Fibroblast of lung (primary cell): ENCODE measurements around the gene LPCAT1. TPM values are rescaled to one million over a fixed set of nuclear protein-coding genes. Genes with fewer than 3 reads are reported as not detected.

Source experiments
- DNase-seq, 2 donors: peaks; one replicate each; pipeline versions ENCODE4 v3.0.0 to v3.0.0-alpha.2; 2010; ENCODE audit warnings: low read depth in 2 of 2
- H2AFZ ChIP-seq: 2 replicates; pipeline ENCODE4 v1.5.1; 2012; ENCODE audit warnings: low read length, control low read depth, inconsistent platforms
- H3K27ac ChIP-seq: 2 replicates; pipeline ENCODE4 v1.5.1; 2011; ENCODE audit warnings: low read length, control low read depth; ENCODE audit not compliant: insufficient read depth
- H3K27me3 ChIP-seq: 2 replicates; pipeline ENCODE4 v1.5.1; 2011; ENCODE audit warnings: mild to moderate bottlenecking, low read length; ENCODE audit not compliant: control insufficient read depth, insufficient read depth
- H3K36me3 ChIP-seq: 2 replicates; pipeline ENCODE4 v1.5.1; 2011; ENCODE audit warnings: low read length; ENCODE audit not compliant: control insufficient read depth, insufficient read depth
- H3K4me1 ChIP-seq: 2 replicates; pipeline ENCODE4 v1.5.1; 2011; ENCODE audit warnings: low read length; ENCODE audit not compliant: control insufficient read depth, insufficient read depth; ENCODE audit errors: extremely low read depth
- H3K4me2 ChIP-seq: 2 replicates; pipeline ENCODE4 v1.5.1; 2011; ENCODE audit warnings: low read length, control low read depth; ENCODE audit not compliant: insufficient read depth; ENCODE audit errors: extremely low read depth
- H3K4me3 ChIP-seq, 4 experiments: fragments of 200-600 bp in 1 of 4; sonication (generic) in 1 of 4; replicated peaks in 1 of 4; 2 replicates each; pipeline ENCODE4 v1.5.1; 2011 to 2016; ENCODE audit warnings: low read length in 4 of 4, low read depth in 3 of 4, mild to moderate bottlenecking in 3 of 4, control low read depth in 2 of 4, inconsistent platforms in 1 of 4, mixed read lengths in 1 of 4; ENCODE audit not compliant: insufficient read depth in 1 of 4; ENCODE audit errors: control extremely low read depth in 1 of 4
- H3K79me2 ChIP-seq: 2 replicates; pipeline ENCODE4 v1.5.1; 2012; ENCODE audit warnings: mild to moderate bottlenecking, low read length, inconsistent platforms; ENCODE audit not compliant: control insufficient read depth, insufficient read depth
- H3K9ac ChIP-seq: 2 replicates; pipeline ENCODE4 v1.5.1; 2011; ENCODE audit warnings: mild to moderate bottlenecking, low read length, control low read depth; ENCODE audit not compliant: insufficient read depth
- H3K9me3 ChIP-seq: 2 replicates; pipeline ENCODE4 v1.5.1; 2012; ENCODE audit warnings: low read depth, low read length; ENCODE audit not compliant: control insufficient read depth, insufficient read depth
- H4K20me1 ChIP-seq: 2 replicates; pipeline ENCODE4 v1.5.1; 2011; ENCODE audit warnings: low read length; ENCODE audit not compliant: control insufficient read depth, insufficient read depth; ENCODE audit errors: extremely low read depth
- CTCF ChIP-seq, 2 donors: IDR thresholded peaks in 1 of 2; conservative IDR thresholded peaks in 1 of 2; 1 replicate in 1 of 2; 2 replicates in 1 of 2; pipeline ENCODE4 v1.5.1; 2011 to 2012; ENCODE audit warnings: low read length in 2 of 2, control low read depth in 1 of 2, inconsistent platforms in 1 of 2, low read depth in 1 of 2, mild to moderate bottlenecking in 1 of 2
- EZH2 ChIP-seq: IDR thresholded peaks from 2 replicates; pipeline ENCODE4 v1.5.1; 2012; ENCODE audit warnings: low read length, control low read depth, mild to moderate bottlenecking; ENCODE audit errors: missing control alignments
- polyA plus RNA-seq, 2 donors: library from polyadenylated mRNA; depleted of rRNA in 1 of 2; stranded (reverse) in 1 of 2; unstranded in 1 of 2; fragments of >200 nt; gene quantifications; 2 replicates each; pipeline ENCODE4 v1.2.1, GENCODE V29; 2011 to 2012; ENCODE audit warnings: missing spikeins in 1 of 2
- total RNA-seq: library from RNA; depleted of rRNA; stranded (reverse); fragments of >200 nt; gene quantifications from 2 replicates; pipeline ENCODE4 v1.2.1, GENCODE V29; 2014

The LPCAT1 gene
- total and polyA plus RNA-seq, 2 donors (not counting 1 experiment from before 2014, with no cell fraction given), result 50.8 to 65.2 TPM

DNA sequence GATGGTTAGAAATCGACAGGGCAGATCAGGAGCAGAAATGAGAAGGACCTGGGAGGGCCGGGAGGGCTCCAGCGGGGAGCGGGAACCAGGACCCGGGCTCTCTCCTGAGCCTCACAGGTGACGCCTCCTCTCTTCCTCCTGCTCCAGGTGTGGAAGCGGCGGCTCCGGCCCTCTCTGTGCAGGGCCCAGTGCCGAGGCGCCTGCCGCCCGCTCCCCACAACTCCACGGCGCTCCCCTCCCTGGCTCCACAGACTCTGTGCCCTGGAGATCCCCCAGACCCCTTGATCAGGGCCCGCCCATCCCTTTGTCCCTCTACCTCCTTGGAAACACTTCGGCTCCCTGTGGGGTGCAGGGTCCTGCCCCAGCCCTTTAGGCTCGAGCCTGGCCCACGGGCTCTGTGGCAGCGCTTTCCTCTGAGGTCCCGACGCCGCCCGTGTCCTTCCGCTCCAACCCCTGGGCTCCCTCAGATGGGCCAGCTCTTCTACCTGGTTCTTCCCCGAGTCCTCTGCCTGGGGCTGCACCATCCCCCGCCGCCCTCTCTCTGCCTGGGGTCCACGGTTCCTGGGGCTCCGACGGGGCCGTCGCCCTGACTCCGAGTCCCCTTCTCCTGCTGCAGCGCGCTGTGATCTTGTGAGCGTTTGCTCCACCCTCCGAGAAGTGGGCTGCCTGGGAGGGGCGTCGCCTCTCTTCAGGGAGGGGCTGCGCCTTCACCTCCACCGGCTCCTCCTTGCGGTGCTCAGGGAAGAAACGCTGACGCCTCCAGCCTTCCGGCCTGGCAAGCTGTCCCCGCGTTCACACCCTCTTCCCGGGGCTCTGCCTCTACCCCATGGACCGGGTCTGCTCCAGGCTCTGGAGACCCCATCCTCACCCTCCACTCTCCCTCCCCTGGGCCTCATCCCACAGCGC lies 56.2 kb downstream of the LPCAT1 start:
- Histone ChIP-seq H3K9me3 (no peaks in the 10 kb centered on the region), H4K20me1 (no peaks in the 10 kb centered on the region), H3K36me3 (peaks cover 46% of the 10 kb centered on the region), H2AFZ (no peak overlapping the region), H3K27ac (no peak overlapping the region), H3K4me1 (no peaks in the 10 kb centered on the region), H3K4me2 (no peak overlapping the region), H3K79me2 (no peaks in the 10 kb centered on the region), H3K9ac (no peak overlapping the region), H3K27me3 (no peaks in the 10 kb centered on the region), H3K4me3 (no peak overlapping the region)
- no peak for TF ChIP-seq EZH2
- TF ChIP-seq CTCF (conservative IDR thresholded peaks at IDR 0.05 in 1 of 2, IDR thresholded peaks at IDR 0.05 in 1 of 2; ENCODE audit: low read depth in 1 of 2, low read length in 2 of 2), result no peak
- no peak for DNase-seq

DNA sequence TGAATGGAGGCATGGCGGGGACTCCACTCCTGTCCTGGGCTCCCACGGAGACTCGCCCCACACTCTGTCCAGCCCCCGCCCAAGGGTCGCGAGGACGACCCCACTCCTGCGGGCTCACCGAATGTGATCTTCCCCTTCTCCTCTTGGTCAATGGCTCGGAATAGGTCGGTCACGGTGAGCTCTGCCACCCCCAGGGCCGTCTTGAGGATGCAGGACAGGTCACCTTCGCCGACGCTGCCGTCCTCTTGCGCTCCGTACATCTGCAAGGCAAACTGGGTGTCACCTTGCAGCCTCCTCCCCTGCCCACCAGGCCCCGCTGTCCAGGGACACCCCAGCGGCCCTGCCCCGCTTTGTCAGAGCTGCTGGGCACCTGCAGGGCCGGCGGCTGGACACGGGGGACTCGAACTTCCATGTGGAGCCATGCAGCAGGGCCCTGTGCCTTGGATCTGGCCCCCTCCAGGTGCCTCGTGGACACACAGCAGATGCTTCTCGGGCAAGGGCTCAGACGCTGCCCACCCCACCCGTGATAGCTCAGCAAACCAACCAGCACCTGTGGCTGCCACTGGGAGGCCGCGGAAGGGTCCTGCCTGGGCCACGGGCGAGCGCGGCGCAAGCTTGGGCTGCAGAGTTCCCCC lies 57.0 kb downstream of the LPCAT1 start:
- Histone ChIP-seq H3K4me1 (no peaks in the 10 kb centered on the region), H2AFZ (no peak overlapping the region), H3K4me2 (no peak overlapping the region), H3K9ac (no peak overlapping the region), H3K27ac (no peak overlapping the region), H3K9me3 (no peaks in the 10 kb centered on the region), H3K79me2 (no peaks in the 10 kb centered on the region), H3K4me3 (no peak overlapping the region), H3K27me3 (no peaks in the 10 kb centered on the region), H4K20me1 (no peaks in the 10 kb centered on the region), H3K36me3 (peaks cover 46% of the 10 kb centered on the region)
- no peak for DNase-seq
- no peak for TF ChIP-seq EZH2
- TF ChIP-seq CTCF (conservative IDR thresholded peaks at IDR 0.05 in 1 of 2, IDR thresholded peaks at IDR 0.05 in 1 of 2; ENCODE audit: low read depth in 1 of 2, low read length in 2 of 2), result no peak

GRCh38 chr5:1465966-1466471 lies 57.7 kb downstream of the LPCAT1 start:
- Histone ChIP-seq H3K4me2 (no peak overlapping the region), H3K36me3 (peaks cover 48% of the 10 kb centered on the region), H2AFZ (no peak overlapping the region), H4K20me1 (no peaks in the 10 kb centered on the region), H3K4me1 (no peaks in the 10 kb centered on the region), H3K4me3 (no peak overlapping the region), H3K27ac (no peak overlapping the region), H3K9me3 (no peaks in the 10 kb centered on the region), H3K79me2 (no peaks in the 10 kb centered on the region), H3K27me3 (no peaks in the 10 kb centered on the region), H3K9ac (no peak overlapping the region)
- no peak for TF ChIP-seq CTCF (conservative IDR thresholded peaks at IDR 0.05 in 1 of 2, IDR thresholded peaks at IDR 0.05 in 1 of 2; ENCODE audit: low read depth in 1 of 2, low read length in 2 of 2)
- no peak for TF ChIP-seq EZH2
- no peak for DNase-seq
